IPS-15b (cell line): ENCODE data around the gene GNB1L.
"Not testable (repeated sequence)": the region's sequence is repeated elsewhere in the genome, so short reads cannot be mapped to it uniquely, and the experiment has no call there.

ENCODE experiments used
- H3K27me3 ChIP-seq: one replicate; pipeline ENCODE4 v1.6.1; 2013; ENCODE audit warnings: low read length; ENCODE audit not compliant: control insufficient read depth, insufficient read depth
- H3K36me3 ChIP-seq: one replicate; pipeline ENCODE4 v1.6.1; 2013; ENCODE audit warnings: low read length; ENCODE audit not compliant: control insufficient read depth, insufficient read depth
- H3K4me1 ChIP-seq: one replicate; pipeline ENCODE4 v1.6.1; 2013; ENCODE audit warnings: mild to moderate bottlenecking, low read length; ENCODE audit not compliant: control insufficient read depth, insufficient read depth
- H3K4me3 ChIP-seq: one replicate; pipeline ENCODE4 v1.5.1; 2013; ENCODE audit warnings: low read depth, low read length
- H3K9ac ChIP-seq: one replicate; pipeline ENCODE4 v1.6.1; 2013; ENCODE audit warnings: low read depth, mild to moderate bottlenecking, low read length
- H3K9me3 ChIP-seq: one replicate; pipeline ENCODE4 v1.6.1; 2013; ENCODE audit warnings: mild to moderate bottlenecking, low read length; ENCODE audit not compliant: control insufficient read depth, insufficient read depth

The GNB1L gene

GRCh38 chr22:19793661-19794310 lies 60.9 kb downstream of the GNB1L start:
- no peaks in the 10 kb centered on the region for H3K27me3 ChIP-seq
- no peak overlapping the region for H3K9ac ChIP-seq
- H3K4me1 ChIP-seq = no peaks in the 10 kb centered on the region
- H3K4me3 ChIP-seq = no peak overlapping the region
- no peaks in the 10 kb centered on the region for H3K9me3 ChIP-seq
- no peaks in the 10 kb centered on the region for H3K36me3 ChIP-seq

GRCh38 chr22:19793161-19793560 lies 61.5 kb downstream of the GNB1L start:
- Histone ChIP-seq H3K9me3 (no peaks in the 10 kb centered on the region), H3K9ac (no peak overlapping the region), H3K4me1 (no peaks in the 10 kb centered on the region), H3K27me3 (no peaks in the 10 kb centered on the region), H3K36me3 (no peaks in the 10 kb centered on the region), H3K4me3 (no peak overlapping the region)

- H3K36me3 ChIP-seq, H3K4me1 ChIP-seq, H3K9me3 ChIP-seq, H3K9ac ChIP-seq, H3K4me3 ChIP-seq, H3K27me3 ChIP-seq: not testable (repeated sequence)
Measured at GRCh38 chr22:19792383-19792896, 62.2 kb downstream of the GNB1L start.

- Histone ChIP-seq H3K4me3 (no peak overlapping the region), H3K9me3 (no peaks in the 10 kb centered on the region), H3K36me3 (no peaks in the 10 kb centered on the region), H3K4me1 (no peaks in the 10 kb centered on the region), H3K9ac (no peak overlapping the region), H3K27me3 (no peaks in the 10 kb centered on the region)
Measured at GRCh38 chr22:19791894-19792293, 62.8 kb downstream of the GNB1L start.

GRCh38 chr22:19791243-19791642 lies 63.4 kb downstream of the GNB1L start:
- Histone ChIP-seq H3K4me3 (no peak overlapping the region), H3K4me1 (no peaks in the 10 kb centered on the region), H3K36me3 (no peaks in the 10 kb centered on the region), H3K9me3 (no peaks in the 10 kb centered on the region), H3K9ac (no peak overlapping the region), H3K27me3 (no peaks in the 10 kb centered on the region)

- no peaks in the 10 kb centered on the region for H3K36me3 ChIP-seq
- H3K9ac ChIP-seq = no peak overlapping the region
- H3K27me3 ChIP-seq = no peaks in the 10 kb centered on the region
- H3K4me1 ChIP-seq = no peaks in the 10 kb centered on the region
- no peaks in the 10 kb centered on the region for H3K9me3 ChIP-seq
- no peak overlapping the region for H3K4me3 ChIP-seq
Measured at GRCh38 chr22:19789828-19790227, 64.8 kb downstream of the GNB1L start.

GRCh38 chr22:19789406-19789805 lies 65.3 kb downstream of the GNB1L start:
- no peaks in the 10 kb centered on the region for H3K36me3 ChIP-seq
- H3K4me3 ChIP-seq = no peak overlapping the region
- no peaks in the 10 kb centered on the region for H3K9me3 ChIP-seq
- no peaks in the 10 kb centered on the region for H3K4me1 ChIP-seq
- H3K9ac ChIP-seq = no peak overlapping the region
- H3K27me3 ChIP-seq = no peaks in the 10 kb centered on the region

GRCh38 chr22:19788661-19789225 lies 65.9 kb downstream of the GNB1L start:
- Histone ChIP-seq H3K9ac (no peak overlapping the region), H3K27me3 (no peaks in the 10 kb centered on the region), H3K4me3 (no peak overlapping the region), H3K9me3 (no peaks in the 10 kb centered on the region), H3K4me1 (no peaks in the 10 kb centered on the region), H3K36me3 (no peaks in the 10 kb centered on the region)

GRCh38 chr22:19787849-19788141 lies 66.9 kb downstream of the GNB1L start:
- Histone ChIP-seq H3K27me3 (no peaks in the 10 kb centered on the region), H3K9ac (no peak overlapping the region), H3K9me3 (no peaks in the 10 kb centered on the region), H3K4me3 (no peak overlapping the region), H3K4me1 (no peaks in the 10 kb centered on the region), H3K36me3 (no peaks in the 10 kb centered on the region)

GRCh38 chr22:19786959-19787848 lies 67.5 kb downstream of the GNB1L start:
- H3K4me1 ChIP-seq = no peaks in the 10 kb centered on the region
- no peak overlapping the region for H3K4me3 ChIP-seq
- H3K9ac ChIP-seq = no peak overlapping the region
- H3K9me3 ChIP-seq = no peaks in the 10 kb centered on the region
- no peaks in the 10 kb centered on the region for H3K27me3 ChIP-seq
- no peaks in the 10 kb centered on the region for H3K36me3 ChIP-seq

- no peaks in the 10 kb centered on the region for H3K36me3 ChIP-seq
- H3K27me3 ChIP-seq = no peaks in the 10 kb centered on the region
- H3K4me1 ChIP-seq = no peaks in the 10 kb centered on the region
- no peak overlapping the region for H3K4me3 ChIP-seq
- no peak overlapping the region for H3K9ac ChIP-seq
- no peaks in the 10 kb centered on the region for H3K9me3 ChIP-seq
Measured at GRCh38 chr22:19786264-19786585, 68.4 kb downstream of the GNB1L start.
